ENCODE results near the gene NBEAL1.
A peak's percentile ranks its signal among the peaks of the same experiment; 100 is the strongest.
"Not testable (repeated sequence)": the region's sequence is repeated elsewhere in the genome, so short reads cannot be mapped to it uniquely, and the experiment has no call there.

NBEAL1 gene

DNA sequence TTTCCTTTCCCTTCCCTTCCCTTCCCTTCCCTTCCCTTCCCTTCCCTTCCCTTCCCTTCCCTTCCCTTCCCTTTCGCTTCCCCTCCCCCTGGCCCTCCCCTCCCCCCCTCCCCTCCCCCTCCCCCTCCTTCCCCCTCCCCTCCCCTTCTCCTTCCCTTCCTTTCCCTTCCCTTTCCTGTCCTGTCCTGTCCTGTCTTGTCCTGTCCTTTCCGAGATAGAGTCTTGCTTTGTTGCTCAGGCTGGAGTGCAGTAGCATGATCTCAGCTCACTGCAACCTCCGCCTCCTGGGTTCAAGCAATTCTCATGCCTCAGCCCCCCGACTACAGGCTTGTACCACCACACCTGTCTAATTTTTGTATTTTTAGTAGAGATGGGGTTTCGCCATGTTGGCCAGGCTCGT lies 24.5 kb downstream of the NBEAL1 start:
- not testable (repeated sequence) for DNase-seq (ENCODE audit: low spot score)

DNA sequence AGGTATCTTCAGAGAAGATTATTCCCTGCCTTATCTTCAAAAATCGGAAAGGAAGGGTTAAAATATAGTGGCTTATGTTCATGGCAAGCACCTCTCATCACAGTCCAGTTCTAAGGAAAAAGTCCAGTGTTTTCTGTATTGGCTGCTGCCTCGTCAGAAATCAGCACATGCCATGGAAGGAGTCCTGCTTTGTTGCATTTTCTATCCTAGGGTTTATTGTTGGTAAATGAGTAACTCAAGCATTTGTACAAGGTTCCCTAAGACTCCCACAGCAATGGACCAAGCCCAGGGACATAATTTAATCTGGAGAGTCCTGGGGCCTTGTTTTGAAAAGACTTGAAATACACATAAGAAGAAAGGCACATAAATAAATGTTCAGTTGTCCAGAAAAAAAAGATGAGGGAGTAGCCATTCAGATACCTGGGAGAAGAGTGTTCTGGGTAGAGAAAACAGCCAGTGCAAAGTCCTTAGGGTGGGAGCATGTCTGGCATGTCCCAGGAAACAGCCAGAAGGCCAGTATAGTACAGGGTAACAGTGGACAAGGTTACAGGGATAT lies 26.4 kb downstream of the NBEAL1 start:
- DNase-seq (ENCODE audit: low spot score), result no peak

DNA sequence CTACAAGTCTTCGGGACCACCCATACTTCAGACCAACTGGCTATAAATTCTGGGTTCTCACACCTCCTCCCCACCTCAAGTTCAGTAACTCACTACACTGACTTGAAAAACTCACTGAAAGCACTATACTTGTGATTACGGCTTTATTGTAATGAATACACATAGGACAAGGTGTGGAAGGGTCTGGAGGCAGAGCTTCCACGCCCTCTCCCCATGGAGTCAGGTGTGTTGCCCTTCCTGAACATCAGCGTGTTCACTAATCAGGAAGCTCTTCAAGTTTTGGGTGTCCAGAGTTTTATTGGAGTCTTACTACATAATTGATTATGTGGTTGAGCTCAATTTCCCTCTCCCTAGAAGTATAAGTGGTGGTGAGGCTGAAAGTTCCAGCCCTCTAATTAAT lies 27.5 kb downstream of the NBEAL1 start:
- no peak for DNase-seq (ENCODE audit: low spot score)

DNA sequence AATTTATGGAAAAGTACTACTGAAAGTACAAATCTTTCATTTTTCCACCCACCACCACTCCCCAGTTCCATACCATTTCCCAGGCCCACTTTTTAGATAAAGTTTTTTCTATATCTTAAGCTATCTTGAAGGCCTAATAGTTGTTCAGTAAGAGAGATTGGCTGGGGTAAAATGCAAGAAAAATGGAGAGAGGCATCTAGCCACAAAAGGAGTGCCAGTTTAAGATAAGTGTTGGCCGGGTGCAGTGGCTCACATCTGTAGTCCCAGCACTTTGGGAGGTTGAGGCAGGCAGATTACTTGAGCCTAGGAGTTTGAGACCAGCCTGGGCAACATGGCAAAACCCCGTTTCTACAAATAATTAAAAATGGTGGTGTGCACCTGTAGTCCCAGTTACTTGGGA lies 28.6 kb downstream of the NBEAL1 start:
- no peak for DNase-seq (ENCODE audit: low spot score)

DNA sequence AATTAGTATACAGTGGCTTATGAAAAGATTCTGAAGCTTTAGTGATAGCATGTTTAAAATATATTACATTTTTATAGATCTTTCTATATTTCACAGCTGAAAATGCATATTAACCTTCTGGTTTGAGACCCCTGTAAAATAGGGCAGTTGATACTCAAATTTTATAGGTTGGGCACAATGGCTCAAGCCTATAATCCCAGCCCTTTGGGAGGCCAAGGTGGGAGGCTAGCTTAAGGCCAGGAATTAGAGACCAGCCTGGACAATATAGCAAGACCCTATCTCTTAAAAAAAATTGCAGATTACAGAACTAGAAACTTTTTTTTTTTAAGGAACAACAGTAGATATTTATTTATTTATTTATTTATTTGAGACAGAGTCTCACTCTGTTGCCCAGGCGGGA lies 31.2 kb downstream of the NBEAL1 start:
- no peak for DNase-seq (ENCODE audit: low spot score)

DNA sequence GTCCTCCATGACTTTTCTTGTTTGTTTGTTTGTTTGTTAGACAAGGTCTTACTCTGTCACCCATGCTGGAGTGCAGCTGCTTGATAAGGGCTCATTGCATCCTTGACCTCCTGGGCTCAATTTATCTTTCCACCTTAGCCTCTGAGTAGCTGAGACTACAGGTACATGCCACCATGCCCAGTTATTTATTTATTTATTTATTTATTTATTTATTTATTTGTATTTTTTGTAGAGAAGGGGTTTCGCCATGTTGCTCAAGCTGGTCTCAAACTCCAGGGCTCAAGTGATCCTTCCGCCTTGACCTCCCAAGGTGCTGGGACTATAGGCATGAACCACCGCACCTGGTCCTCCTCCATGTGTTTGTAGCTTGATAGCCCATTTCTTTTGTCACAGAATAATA lies 37.9 kb downstream of the NBEAL1 start:
- no peak for DNase-seq (ENCODE audit: low spot score)

DNA sequence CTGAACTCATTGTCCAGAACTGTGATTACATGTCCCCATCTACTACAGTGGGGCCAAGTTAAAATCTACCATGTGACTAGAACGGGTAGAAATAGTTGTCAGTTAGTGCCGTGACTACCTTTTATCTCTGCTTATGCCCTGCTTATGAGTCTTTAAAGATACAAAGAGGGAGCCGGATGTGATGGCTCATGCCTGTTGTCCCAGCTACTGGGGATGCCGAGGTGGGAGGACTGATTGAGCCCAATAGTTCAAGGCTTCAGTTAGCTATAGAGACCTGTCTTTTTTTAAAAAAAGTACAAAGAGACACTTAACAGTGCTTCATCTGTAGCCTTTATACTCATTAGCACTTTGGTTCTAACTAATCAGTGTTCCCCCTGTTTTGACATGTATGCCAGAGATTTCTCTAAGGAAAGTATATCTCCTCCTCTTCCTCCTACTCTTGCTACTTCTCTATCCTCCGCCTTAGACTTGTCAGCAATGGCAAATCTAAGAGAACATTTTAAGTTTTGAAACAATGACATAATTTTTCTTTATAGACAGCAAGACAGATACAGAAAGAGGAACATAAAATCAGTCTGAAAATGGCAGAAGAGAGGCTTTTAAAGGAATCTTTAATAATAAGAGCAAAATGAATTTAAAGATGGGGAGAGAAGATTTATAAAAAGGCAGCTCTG lies 45.0 kb downstream of the NBEAL1 start:
- no peak for DNase-seq (ENCODE audit: low spot score)

DNA sequence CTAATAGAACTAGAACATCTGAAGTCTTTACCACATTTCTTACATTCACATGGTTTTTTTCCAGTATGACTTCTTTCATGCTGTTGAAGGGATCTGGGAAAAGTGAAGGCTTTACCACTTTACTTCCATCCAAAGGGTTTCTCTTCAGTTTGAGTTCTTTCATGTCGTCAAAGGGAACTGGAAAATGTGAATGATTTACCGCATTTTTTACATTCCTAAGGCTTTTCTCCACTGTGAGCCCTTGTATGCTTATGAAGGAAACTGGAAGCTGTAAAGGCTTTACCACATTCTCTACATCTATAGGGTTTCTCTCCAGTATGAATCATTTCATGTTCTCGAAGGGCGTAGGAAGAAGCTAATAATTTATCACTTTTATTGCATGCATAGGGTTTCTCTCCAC lies 46.7 kb downstream of the NBEAL1 start:
- DNase-seq (ENCODE audit: low spot score), result no peak

DNA sequence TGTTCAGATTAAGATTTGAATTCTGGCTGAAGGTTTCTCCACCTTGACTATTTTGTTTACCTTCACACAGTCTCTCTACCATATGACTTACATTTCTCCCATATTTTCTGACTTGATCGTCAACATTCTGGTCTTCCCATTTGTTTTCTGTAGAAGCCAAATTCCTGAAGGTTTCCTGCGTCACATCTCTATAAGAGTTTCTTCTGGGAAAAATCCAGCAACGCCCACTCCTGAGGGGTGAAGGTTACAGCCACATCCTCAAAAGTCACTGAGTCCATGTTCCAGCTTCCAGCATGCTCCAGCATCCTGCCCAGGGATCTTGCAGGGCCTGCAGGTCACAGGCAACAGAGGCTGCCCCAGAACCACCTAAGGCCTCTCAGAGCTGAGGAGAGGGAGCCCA lies 47.5 kb downstream of the NBEAL1 start:
- DNase-seq (ENCODE audit: low spot score), result no peak

DNA sequence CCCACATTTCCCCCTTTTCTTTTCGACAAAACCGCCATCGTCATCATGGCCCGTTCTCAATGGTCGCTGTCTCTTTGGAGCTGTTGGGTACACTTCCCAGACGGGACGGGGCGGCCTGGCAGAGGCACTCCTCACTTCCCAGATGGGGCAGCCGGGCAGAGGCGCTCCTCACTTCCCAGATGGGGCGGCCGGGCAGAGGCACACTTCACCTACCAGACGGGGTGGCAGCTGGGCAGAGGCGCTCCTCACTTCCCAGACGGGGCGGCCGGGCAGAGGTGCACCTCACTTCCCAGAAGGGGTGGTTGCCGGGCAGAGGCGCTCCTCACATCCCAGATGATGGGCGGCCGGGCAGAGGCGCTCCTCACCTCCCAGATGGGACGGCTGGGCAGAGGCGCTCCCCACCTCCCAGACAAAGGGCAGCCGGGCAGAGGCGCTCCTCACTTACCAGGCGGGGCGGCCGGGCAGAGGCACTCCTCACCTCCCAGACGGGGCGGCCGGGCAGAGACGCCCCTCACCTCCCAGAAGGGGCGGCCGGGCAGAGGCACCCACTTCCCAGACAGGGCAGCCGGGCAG lies 51.9 kb downstream of the NBEAL1 start:
- DNase-seq (ENCODE audit: low spot score), result not testable (repeated sequence)

DNA sequence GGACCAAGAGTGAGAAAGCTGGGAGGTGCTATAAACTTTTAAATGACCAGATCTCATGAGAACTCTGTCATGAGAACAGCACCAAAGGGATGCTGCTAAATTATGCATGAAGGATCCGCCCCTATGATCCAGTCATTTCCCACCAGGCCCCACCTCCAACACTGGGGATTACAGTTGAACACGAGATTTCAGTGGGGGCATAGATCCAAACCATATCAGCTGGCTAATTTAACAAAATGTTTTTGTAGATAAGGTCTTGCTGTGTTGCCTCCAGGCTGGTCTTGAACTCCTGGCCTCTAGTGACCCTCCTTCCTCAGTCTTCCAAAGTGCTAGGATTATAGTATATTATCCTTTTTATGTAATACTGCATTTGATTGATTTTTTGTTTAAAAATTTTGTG lies 56.0 kb downstream of the NBEAL1 start:
- DNase-seq (ENCODE audit: low spot score), result no peak

DNA sequence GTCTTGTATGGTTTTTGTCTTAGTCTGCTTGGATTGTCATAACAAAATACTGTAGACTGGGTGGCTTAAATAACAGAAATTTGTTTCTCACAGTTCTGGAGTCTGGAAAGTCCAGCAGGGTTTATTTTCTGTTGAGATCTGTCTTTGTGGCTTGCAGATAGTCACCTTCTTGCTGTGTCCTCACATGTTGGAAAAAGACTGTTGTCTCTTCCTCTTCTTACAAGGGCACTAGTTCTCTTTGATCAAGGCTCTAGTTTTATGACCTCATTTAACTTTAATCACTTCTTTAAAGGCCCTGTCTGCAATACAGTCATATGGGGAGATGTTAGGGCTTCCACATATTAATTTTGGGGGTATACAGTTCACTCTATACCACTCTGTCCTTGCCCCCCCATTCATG lies 56.5 kb downstream of the NBEAL1 start:
- DNase-seq (ENCODE audit: low spot score), result no peak

DNA sequence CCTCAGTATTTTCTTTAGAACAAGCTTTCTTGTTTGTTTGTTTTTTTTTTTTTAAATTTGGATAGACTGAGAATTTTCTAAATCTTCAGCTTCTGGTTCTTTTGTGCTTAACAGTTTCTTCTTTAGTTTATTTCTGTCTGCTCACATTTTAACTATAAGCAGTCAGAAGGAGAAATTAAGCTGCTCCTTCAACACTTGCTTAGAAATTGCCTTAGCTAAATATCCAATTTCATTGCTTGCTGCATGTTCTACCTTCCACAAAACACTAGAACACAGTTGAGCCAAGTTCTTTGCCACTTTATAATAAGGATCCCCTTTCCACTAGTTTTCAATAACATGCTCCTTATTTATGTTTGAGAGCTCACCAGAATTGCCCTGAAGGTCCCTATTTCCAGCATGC lies 57.7 kb downstream of the NBEAL1 start:
- no peak for DNase-seq (ENCODE audit: low spot score)

DNA sequence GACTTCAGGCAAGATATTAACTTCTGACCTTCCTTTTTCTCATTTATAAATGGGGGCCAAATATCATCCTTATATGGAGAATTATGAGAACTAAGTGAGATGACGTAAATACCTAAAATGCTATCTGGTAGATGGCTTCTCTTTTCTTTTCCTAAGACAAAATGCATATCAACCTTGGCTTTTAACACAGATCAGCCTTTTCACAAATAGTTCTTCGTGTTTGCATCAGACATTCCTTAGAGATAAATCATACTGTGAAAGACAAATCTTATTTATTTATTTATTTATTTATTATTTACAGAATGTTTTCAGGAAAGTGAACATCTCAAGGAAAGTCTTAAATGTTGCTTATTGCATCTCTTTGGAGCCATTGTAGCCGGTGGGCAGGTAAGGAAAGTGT lies 62.8 kb downstream of the NBEAL1 start:
- no peak for DNase-seq (ENCODE audit: low spot score)

DNA sequence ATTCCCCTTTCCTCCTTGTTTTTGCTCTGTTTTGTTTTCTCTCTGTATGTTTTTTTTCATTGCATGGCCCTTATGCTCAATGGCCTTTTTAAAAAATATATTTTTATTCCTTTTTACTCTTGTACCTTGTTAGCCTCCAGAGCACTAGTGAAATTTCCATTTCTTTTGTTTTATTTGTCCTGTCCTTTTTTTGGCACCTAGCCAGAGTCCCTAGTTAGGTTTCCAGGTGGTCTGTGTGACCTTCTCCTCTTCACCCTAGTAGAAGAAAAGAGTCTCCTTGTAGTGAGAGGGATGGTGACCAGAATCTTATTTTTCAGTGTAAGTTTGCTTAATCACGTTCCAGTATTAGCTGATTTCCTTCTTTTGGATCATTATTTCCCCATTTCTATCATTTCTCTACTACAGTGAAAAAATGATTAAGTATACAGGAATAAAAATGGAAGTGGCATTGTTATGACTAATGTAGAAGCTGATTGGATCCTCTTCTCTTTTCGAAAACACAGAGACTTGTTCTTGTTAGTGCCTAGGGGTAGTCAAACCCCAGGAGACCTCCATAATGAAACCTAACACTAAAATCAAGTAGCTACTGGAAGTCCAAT lies 65.9 kb downstream of the NBEAL1 start:
- no peak for DNase-seq (ENCODE audit: low spot score)

DNA sequence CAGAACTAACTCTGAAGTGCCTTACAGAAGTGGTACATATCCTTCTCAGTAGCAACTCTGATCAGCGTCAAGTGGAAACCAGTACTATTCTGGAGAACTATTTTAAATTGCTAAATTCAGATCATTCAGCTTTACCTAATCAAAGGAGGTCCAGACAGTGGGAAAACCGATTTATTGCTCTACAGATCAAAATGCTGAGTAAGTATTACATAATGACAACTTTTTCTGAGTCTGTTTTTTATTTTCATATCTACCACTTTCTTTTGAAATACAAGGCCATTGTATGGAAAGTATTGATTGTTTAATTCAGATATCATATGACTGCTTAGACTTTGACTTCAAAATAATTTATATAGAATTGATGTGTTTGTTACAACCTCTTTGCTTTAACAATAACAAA lies 68.7 kb downstream of the NBEAL1 start:
- no peak for DNase-seq (ENCODE audit: low spot score)

DNA sequence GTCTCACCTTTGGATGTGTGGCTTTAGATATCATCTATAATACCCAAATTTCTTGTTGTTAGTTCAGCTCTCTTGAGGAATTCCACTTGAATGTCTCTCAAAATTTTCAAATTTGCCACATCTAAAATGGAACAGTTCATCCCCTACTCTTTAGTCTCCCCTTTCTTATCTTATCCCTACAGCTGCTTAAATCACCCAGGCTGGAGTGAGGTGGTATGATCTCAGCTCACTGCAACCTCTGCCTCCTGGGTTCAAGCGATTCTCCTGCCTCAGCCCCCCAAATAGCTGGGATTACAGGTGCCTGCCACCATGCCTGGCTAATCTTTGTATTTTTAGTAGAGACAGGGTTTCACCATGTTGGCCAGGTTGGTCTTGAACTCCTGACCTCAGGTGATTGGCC lies 71.7 kb downstream of the NBEAL1 start:
- not testable (repeated sequence) for DNase-seq (ENCODE audit: low spot score)

DNA sequence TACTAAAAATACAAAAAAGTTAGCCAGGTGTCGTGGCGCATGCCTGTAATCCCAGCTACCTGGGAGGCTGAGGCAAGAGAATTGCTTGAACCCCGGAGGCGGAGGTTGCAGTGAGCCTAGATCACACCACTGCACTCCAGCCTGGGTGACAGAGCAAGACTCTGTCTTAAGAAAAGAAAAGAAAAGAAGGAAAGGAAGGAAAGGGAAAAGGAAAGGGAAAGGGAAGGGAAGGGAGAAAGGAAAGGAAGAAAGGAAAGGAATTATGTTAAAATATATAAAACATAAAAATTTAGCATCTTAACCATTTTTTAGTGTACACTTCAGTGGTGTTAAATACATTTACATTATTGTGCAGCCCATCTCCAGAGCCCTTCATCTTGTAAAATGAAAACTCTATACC lies 76.0 kb downstream of the NBEAL1 start:
- DNase-seq (ENCODE audit: low spot score), result not testable (repeated sequence)

DNA sequence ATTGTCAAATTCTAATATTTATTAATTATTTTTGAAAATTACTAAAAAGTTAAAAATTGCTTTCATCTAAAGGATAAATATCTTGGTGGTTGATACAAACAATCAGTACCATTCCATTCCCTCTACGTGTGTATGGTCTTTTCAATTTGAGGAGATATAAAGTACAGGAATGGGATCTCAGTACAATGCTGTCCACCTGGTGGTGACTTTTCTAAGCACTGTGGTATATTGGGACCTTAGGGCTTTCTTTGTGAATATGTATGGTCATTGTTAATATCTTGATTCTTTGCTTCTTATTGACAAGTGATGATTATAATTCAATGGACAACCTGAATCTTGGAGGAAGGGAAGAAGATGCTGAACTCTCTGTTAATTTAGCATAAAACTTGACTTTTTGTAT lies 83.1 kb downstream of the NBEAL1 start:
- no peak for DNase-seq (ENCODE audit: low spot score)

DNA sequence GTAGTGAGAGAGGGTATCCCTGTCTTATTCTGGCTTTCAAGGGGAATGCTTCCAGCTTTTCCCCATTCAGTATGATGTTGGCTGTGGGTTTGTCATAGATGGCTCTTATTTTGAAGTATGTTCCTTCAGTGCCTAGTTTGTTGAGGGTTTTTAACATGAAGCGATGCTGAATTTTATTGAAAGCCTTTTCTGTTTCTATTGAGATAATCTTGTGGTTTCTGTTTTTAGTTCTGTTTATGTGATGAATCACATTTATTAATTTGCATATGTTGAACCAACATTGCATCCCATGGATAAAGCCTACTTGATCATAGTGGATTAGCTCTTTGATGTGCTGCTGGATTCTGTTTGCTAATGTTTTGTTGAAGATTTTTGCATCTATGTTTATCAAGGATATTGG lies 87.7 kb downstream of the NBEAL1 start:
- peak; percentile 1 for DNase-seq (ENCODE audit: low spot score)

DNA sequence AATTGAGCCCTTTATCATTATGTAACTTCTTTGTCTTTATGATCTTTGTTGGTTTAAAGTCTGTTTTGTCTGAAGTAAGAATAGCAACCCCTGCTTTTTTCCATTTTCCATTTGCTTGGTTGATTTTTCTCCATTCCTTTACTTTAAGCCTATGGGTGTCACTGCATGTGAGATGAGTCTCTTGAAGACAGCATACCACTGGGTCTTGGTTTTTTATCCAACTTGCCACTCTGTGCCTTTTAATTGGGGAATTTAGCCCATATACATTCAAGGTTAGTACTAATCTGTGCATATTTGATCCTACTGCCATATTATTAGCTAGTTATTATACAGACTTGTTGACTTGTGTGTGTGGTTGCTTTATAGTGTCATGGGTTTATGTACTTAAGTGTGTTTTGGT lies 89.6 kb downstream of the NBEAL1 start:
- DNase-seq (ENCODE audit: low spot score), result no peak

DNA sequence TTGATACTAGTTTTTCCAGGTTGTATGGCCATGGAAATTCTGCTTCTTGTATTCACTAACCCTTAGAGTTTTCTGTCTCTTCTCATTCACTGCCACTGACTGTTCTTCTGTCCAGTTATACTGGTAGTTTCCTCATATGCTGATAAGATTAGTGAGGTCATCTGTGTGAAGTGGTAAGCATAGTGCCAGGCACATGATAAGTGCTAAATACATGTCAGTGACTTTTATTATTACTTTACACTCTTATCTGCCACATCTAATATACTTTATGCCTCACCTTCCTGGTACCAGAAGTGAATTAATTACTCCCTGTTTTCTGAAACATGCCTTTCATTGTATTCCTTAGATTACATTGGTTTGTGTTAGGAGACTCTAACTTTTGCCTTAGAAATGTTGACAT lies 91.3 kb downstream of the NBEAL1 start:
- DNase-seq (ENCODE audit: low spot score), result no peak

DNA sequence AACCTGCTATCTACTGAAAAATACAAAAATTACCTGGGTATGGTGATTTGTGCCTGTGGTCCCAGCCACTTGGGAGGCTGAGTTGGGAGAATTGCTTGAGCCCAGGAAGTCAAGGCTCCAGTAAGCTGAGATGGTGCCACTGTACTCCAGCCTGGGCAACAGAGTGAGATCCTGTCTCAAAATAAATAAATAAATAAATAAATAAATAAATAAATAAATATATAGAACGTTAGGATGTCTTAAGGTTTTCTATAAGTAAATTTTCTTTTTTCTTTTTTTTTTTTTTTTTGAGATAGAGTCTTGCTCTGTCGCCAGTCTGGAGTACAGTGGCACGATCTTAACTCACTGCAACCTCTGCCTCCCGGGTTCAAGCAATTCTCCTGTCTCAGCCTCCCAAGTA lies 95.8 kb downstream of the NBEAL1 start:
- DNase-seq (ENCODE audit: low spot score), result not testable (repeated sequence)

DNA sequence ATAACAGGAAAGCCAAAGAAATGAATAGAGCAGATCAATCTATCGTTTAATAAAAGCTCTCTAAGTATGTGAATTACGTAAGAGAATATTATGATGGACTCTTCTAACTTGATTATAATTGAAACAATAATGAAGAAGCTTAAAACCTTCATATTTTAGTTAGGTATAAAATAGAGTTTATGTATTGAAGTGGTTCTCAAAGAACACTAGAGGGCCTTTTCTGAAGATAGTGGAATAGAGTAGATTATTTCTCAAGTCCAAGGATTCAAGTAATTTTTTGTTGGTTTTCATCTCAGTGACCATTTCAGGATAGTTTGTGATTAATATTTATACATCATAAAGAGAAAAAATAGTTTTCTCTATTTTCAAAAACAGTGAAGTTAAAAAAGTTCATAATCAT lies 97.7 kb downstream of the NBEAL1 start:
- no peak for DNase-seq (ENCODE audit: low spot score)
